WTC11 (cell line): Measurements from ENCODE around the gene NSG1. TPM values are rescaled to one million over a fixed set of nuclear protein-coding genes. Genes with fewer than 3 reads are reported as not detected.
A peak's percentile ranks its signal among the peaks of the same experiment; 100 is the strongest.

Source experiments
- ATAC-seq: fragments of 200-7000 bp; cut with Tn5 transposase; 2 replicates; pipeline ENCODE4 v1.10.0; 2021; ENCODE audit warnings: mild to moderate bottlenecking, moderate library complexity
- CTCF ChIA-PET: fragments of 300-600 bp; sonication (Branson Sonifier 250); formaldehyde crosslinking; loops from one replicate; lab custom pipeline; 2021; ENCODE audit warnings: antibody characterized with exemption; lab: Charles Lee
- POLR2A ChIA-PET: fragments of 350-600 bp; sonication (Branson Sonifier 250); formaldehyde crosslinking; loops from one replicate; lab custom pipeline; 2021; ENCODE audit warnings: antibody characterized with exemption; lab: Charles Lee
- DNase-seq: peaks from one replicate; pipeline ENCODE4 v3.0.0; 2021; ENCODE audit warnings: low spot score
- H3K27ac Mint-ChIP-seq: 2 replicates; pipeline ENCODE4 v1.8.0; 2021; ENCODE audit warnings: mixed read lengths
- H3K27me3 Mint-ChIP-seq: 2 replicates; pipeline ENCODE4 v1.8.0; 2021; ENCODE audit warnings: low read depth, mild to moderate bottlenecking, moderate library complexity, mixed read lengths
- H3K36me3 Mint-ChIP-seq: 2 replicates; pipeline ENCODE4 v1.8.0; 2021; ENCODE audit warnings: mixed read lengths
- H3K4me1 Mint-ChIP-seq: 2 replicates; pipeline ENCODE4 v1.8.0; 2022; ENCODE audit warnings: mixed read lengths
- H3K4me3 Mint-ChIP-seq: 2 replicates; pipeline ENCODE4 v1.8.0; 2021; ENCODE audit warnings: mild to moderate bottlenecking, moderate library complexity, mixed read lengths
- H3K9me3 Mint-ChIP-seq: 2 replicates; pipeline ENCODE4 v1.8.0; 2021; ENCODE audit warnings: mixed read lengths
- ATF3 ChIP-seq: sonication (generic); formaldehyde crosslinking; conservative IDR thresholded peaks from 2 replicates; pipeline ENCODE4 v1.8.1; 2022; ENCODE audit warnings: mild to moderate bottlenecking, missing genetic modification reagents
- CDX4 ChIP-seq: fragments of 250-450 bp; sonication (Bioruptor Pico); IDR thresholded peaks from 2 replicates; pipeline ENCODE4 v1.9.0; 2021; ENCODE audit warnings: moderate library complexity, mild to moderate bottlenecking, inconsistent platforms, borderline replicate concordance
- ESRRA ChIP-seq: sonication (generic); formaldehyde crosslinking; IDR thresholded peaks from 2 replicates; pipeline ENCODE4 v1.8.1; 2022; ENCODE audit warnings: mild to moderate bottlenecking, missing genetic modification reagents, borderline replicate concordance
- IRF1 ChIP-seq: sonication (generic); formaldehyde crosslinking; IDR thresholded peaks from 2 replicates; pipeline ENCODE4 v1.8.0; 2023; ENCODE audit warnings: missing genetic modification reagents
- IRF2 ChIP-seq: sonication (generic); formaldehyde crosslinking; IDR thresholded peaks from 2 replicates; pipeline ENCODE4 v1.8.0; 2022; ENCODE audit warnings: low read depth, missing genetic modification reagents, borderline replicate concordance
- JUN ChIP-seq: sonication (generic); formaldehyde crosslinking; IDR thresholded peaks from 2 replicates; pipeline ENCODE4 v1.8.0; 2023; ENCODE audit warnings: mild to moderate bottlenecking, missing genetic modification reagents
- MYBL2 ChIP-seq: sonication (generic); formaldehyde crosslinking; IDR thresholded peaks from 2 replicates; pipeline ENCODE4 v1.8.1; 2023; ENCODE audit warnings: mild to moderate bottlenecking, moderate library complexity, missing genetic modification reagents
- NFATC4 ChIP-seq: fragments of 250-450 bp; sonication (Bioruptor Pico); IDR thresholded peaks from 2 replicates; pipeline ENCODE4 v1.9.0; 2021; ENCODE audit warnings: mild to moderate bottlenecking
- NFE2L1 ChIP-seq: sonication (generic); formaldehyde crosslinking; IDR thresholded peaks from 2 replicates; pipeline ENCODE4 v1.8.1; 2023; ENCODE audit warnings: missing genetic modification reagents
- NFYB ChIP-seq: sonication (generic); formaldehyde crosslinking; conservative IDR thresholded peaks from 2 replicates; pipeline ENCODE4 v1.8.0; 2022; ENCODE audit warnings: low read depth, missing genetic modification reagents
- NR1H2 ChIP-seq: sonication (generic); formaldehyde crosslinking; IDR thresholded peaks from 2 replicates; pipeline ENCODE4 v1.9.0; 2021; ENCODE audit warnings: mild to moderate bottlenecking, moderate library complexity, missing genetic modification reagents
- NR2C2 ChIP-seq: sonication (generic); formaldehyde crosslinking; IDR thresholded peaks from 2 replicates; pipeline ENCODE4 v1.8.0; 2022; ENCODE audit warnings: mild to moderate bottlenecking, missing genetic modification reagents
- PRRX2 ChIP-seq: fragments of 250-450 bp; sonication (Bioruptor Pico); IDR thresholded peaks from 2 replicates; pipeline ENCODE4 v1.8.0; 2021; ENCODE audit warnings: mild to moderate bottlenecking
- RELA ChIP-seq: sonication (generic); formaldehyde crosslinking; IDR thresholded peaks from 2 replicates; pipeline ENCODE4 v1.8.1; 2022; ENCODE audit warnings: missing genetic modification reagents, mild to moderate bottlenecking, borderline replicate concordance
- SMAD4 ChIP-seq: sonication (generic); formaldehyde crosslinking; IDR thresholded peaks from 2 replicates; pipeline ENCODE4 v1.8.0; 2022; ENCODE audit warnings: mild to moderate bottlenecking, missing genetic modification reagents
- SP1 ChIP-seq: sonication (generic); formaldehyde crosslinking; conservative IDR thresholded peaks from 2 replicates; pipeline ENCODE4 v1.8.1; 2022; ENCODE audit warnings: missing genetic modification reagents
- TP53 ChIP-seq: sonication (generic); formaldehyde crosslinking; IDR thresholded peaks from 2 replicates; pipeline ENCODE4 v1.8.1; 2023; ENCODE audit warnings: mild to moderate bottlenecking, missing genetic modification reagents
- ZNF121 ChIP-seq: sonication (generic); formaldehyde crosslinking; IDR thresholded peaks from 2 replicates; pipeline ENCODE4 v1.8.0; 2023; ENCODE audit warnings: missing genetic modification reagents
- ZNF232 ChIP-seq: sonication (generic); formaldehyde crosslinking; IDR thresholded peaks from 2 replicates; pipeline ENCODE4 v1.8.0; 2022; ENCODE audit warnings: mild to moderate bottlenecking, missing genetic modification reagents
- ZNF281 ChIP-seq: sonication (generic); formaldehyde crosslinking; IDR thresholded peaks from 2 replicates; pipeline ENCODE4 v1.8.0; 2023; ENCODE audit warnings: mild to moderate bottlenecking, missing genetic modification reagents
- ZNF317 ChIP-seq: sonication (generic); formaldehyde crosslinking; IDR thresholded peaks from 2 replicates; pipeline ENCODE4 v1.8.1; 2023; ENCODE audit warnings: low read depth, mild to moderate bottlenecking, moderate library complexity, missing genetic modification reagents, borderline replicate concordance
- ZNF512 ChIP-seq: sonication (generic); formaldehyde crosslinking; IDR thresholded peaks from 2 replicates; pipeline ENCODE4 v1.8.1; 2022; ENCODE audit warnings: missing genetic modification reagents, borderline replicate concordance
- ZNF671 ChIP-seq: fragments of 250-450 bp; sonication (Bioruptor Pico); IDR thresholded peaks from 2 replicates; pipeline ENCODE4 v1.8.0; 2021; ENCODE audit warnings: mild to moderate bottlenecking
- total RNA-seq: library from RNA; stranded (reverse); gene quantifications from 3 replicates; pipeline ENCODE4 v1.2.3, GENCODE V29; 2021
- TF ChIP-seq, protein P1 (sequence below): sonication (generic); formaldehyde crosslinking; IDR thresholded peaks from 2 replicates; pipeline ENCODE4 v1.8.0; 2022; ENCODE audit warnings: mild to moderate bottlenecking, missing genetic modification reagents

NSG1 gene
- total RNA-seq, 1 experiment from 2014 or later: 24.2 TPM

GRCh38 chr4:4446434-4446833, 59.5 kb downstream of the NSG1 start (continued):
- no peak for TF ChIP-seq ATF3
- no peak for TF ChIP-seq NFYB (CRISPR knock-in tag)
- no peak for TF ChIP-seq ESRRA (CRISPR knock-in tag)

- H3K9me3 Mint-ChIP-seq: no peaks in the 10 kb centered on the region
- CTCF ChIA-PET: no interaction called here
- POLR2A ChIA-PET: no interaction called here
- no peak for TF ChIP-seq NR2C2 (CRISPR knock-in tag)
- no peak for TF ChIP-seq SMAD4 (CRISPR knock-in tag)
- TF ChIP-seq SP1 (CRISPR knock-in tag): no peak
- TF ChIP-seq NFATC4 (CRISPR knock-in tag): no peak
- no peak for TF ChIP-seq ZNF671 (CRISPR knock-in tag)
- no peak for TF ChIP-seq JUN (CRISPR knock-in tag)
- TF ChIP-seq TP53 (CRISPR knock-in tag): no peak
- no peak for TF ChIP-seq ZNF281 (CRISPR knock-in tag)
- TF ChIP-seq PRRX2 (CRISPR knock-in tag): no peak
- TF ChIP-seq, protein P1, sequence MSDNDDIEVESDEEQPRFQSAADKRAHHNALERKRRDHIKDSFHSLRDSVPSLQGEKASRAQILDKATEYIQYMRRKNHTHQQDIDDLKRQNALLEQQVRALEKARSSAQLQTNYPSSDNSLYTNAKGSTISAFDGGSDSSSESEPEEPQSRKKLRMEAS (CRISPR knock-in tag): no peak
- no peak for TF ChIP-seq IRF1 (CRISPR knock-in tag)
- no peak for TF ChIP-seq ZNF121 (CRISPR knock-in tag)
- TF ChIP-seq ZNF317 (CRISPR knock-in tag): no peak
- TF ChIP-seq MYBL2 (CRISPR knock-in tag): no peak
- TF ChIP-seq NFYB (CRISPR knock-in tag): no peak
- no peak for TF ChIP-seq NR1H2
- no peak for TF ChIP-seq RELA (CRISPR knock-in tag)
- TF ChIP-seq CDX4 (CRISPR knock-in tag): no peak
- TF ChIP-seq, all 79 proteins: peak for 0
- DNase-seq (no peak), ATAC-seq (no peak)
- Mint-ChIP-seq H3K4me3 (no peak overlapping the region), H3K27ac (no peak overlapping the region), H3K4me1 (peaks cover 45% of the 10 kb centered on the region), H3K27me3 (no peaks in the 10 kb centered on the region), H3K36me3 (peaks cover 23% of the 10 kb centered on the region)
Observed at GRCh38 chr4:4455210-4455865, 68.4 kb downstream of the NSG1 start.

DNA sequence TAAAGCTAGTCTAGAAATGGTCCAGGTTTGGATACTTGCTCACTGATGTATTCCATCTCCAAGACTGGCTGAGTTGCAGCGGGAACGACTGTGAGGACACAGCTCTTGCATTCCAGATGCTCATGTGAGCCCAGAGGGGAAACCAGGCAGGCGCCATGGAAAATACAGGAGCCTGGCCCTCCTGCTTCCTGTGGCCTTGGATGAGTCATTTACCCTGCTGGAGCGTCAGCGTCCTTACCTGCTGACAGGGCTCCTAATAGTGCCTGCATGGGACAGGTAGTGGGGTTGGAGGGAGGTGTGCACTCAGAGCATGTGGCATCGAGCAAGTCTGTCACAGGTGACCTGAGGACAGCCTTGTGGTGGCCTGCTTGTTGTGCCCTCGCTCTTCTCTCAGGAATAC, 69.4 kb downstream of the NSG1 start:
- H3K36me3 Mint-ChIP-seq: peaks cover 23% of the 10 kb centered on the region
- peaks cover 50% of the 10 kb centered on the region for H3K4me1 Mint-ChIP-seq
- H3K27me3 Mint-ChIP-seq: no peaks in the 10 kb centered on the region
- ATAC-seq (peak; percentile 33), DNase-seq (no peak)
- H3K4me3 Mint-ChIP-seq: no peak overlapping the region
- peak overlapping the region; percentile 41; the same call in 1 of the 2 replicates for H3K27ac Mint-ChIP-seq
- H3K9me3 Mint-ChIP-seq: no peaks in the 10 kb centered on the region
- ChIA-PET POLR2A (no interaction called here), CTCF (interaction anchor here (0.5 kb wide), 1 partner anchor 20 kb away, joined by 3 read pairs; no protein-coding TSS in a partner anchor)
- TF ChIP-seq ZNF121 (CRISPR knock-in tag) (no peak), NFE2L1 (no peak), ZNF232 (CRISPR knock-in tag) (no peak), IRF2 (CRISPR knock-in tag) (no peak), TP53 (CRISPR knock-in tag) (no peak), SMAD4 (CRISPR knock-in tag) (no peak), CDX4 (CRISPR knock-in tag) (no peak), NFATC4 (CRISPR knock-in tag) (no peak), ZNF512 (CRISPR knock-in tag) (no peak)
- TF ChIP-seq, protein P1 (CRISPR knock-in tag): no peak
